Measurements from ENCODE around the gene ATP6AP1. TPM values are rescaled to one million over a fixed set of nuclear protein-coding genes. Genes with fewer than 3 reads are reported as not detected.

The ATP6AP1 gene
- total RNA-seq, 1 donor from 2014 or later = 78.3 TPM

DNA sequence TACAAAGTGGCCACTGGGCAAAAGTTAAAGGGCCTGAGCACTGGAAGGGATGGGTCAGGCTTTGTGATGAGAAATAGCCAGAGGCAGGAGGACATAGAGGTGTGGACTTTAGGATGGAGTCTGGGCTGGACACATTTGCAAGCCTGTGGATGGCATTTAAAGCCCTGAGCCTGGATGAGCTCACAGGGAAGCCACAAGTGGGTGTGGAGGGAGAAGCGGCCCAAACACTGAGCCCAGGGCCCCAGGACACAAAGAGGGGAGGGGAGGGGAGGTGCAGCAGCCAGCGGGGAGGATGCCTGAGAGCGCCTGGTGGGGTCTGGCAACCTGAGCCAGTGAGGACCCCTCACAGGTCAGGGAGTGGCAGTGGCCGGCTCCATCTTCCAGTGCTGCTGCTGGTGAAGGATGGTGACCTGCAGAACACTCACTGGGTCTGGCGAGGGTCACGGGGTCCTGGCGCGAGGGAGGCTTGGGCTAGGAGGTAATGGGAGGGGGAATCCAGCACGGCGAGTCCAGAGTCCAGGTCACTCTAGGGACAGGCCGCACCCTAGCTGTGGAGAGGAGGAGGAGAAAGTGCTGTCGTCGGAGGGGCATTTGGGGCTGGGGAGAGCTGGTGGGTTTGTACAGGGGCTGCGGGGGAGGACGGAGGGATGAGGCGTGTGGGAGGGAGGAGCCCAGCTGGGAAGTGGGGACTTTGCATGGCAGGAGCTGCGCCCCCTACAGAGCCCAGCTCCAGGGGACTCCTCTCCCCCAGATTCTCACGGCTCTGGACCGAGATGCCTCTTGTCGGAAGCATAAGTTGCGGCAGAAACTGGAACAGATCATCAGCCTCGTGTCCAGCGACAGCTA lies 43.6 kb downstream of the ATP6AP1 start:
- TF ChIP-seq, protein P1, sequence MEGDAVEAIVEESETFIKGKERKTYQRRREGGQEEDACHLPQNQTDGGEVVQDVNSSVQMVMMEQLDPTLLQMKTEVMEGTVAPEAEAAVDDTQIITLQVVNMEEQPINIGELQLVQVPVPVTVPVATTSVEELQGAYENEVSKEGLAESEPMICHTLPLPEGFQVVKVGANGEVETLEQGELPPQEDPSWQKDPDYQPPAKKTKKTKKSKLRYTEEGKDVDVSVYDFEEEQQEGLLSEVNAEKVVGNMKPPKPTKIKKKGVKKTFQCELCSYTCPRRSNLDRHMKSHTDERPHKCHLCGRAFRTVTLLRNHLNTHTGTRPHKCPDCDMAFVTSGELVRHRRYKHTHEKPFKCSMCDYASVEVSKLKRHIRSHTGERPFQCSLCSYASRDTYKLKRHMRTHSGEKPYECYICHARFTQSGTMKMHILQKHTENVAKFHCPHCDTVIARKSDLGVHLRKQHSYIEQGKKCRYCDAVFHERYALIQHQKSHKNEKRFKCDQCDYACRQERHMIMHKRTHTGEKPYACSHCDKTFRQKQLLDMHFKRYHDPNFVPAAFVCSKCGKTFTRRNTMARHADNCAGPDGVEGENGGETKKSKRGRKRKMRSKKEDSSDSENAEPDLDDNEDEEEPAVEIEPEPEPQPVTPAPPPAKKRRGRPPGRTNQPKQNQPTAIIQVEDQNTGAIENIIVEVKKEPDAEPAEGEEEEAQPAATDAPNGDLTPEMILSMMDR (IDR thresholded peaks at IDR 0.05; ENCODE audit: insufficient read depth, low read length, poor library complexity, severe bottlenecking) = no peak
- DNase-seq (ENCODE audit: low read depth) = no peak
- H3K27me3 ChIP-seq (ENCODE audit: control insufficient read depth, insufficient read depth, low read length) = no peaks in the 10 kb centered on the region
- H3K4me3 ChIP-seq (ENCODE audit: low read depth, low read length) = no peak overlapping the region
- H3K36me3 ChIP-seq (ENCODE audit: control insufficient read depth, insufficient read depth, low read length) = no peaks in the 10 kb centered on the region

DNA sequence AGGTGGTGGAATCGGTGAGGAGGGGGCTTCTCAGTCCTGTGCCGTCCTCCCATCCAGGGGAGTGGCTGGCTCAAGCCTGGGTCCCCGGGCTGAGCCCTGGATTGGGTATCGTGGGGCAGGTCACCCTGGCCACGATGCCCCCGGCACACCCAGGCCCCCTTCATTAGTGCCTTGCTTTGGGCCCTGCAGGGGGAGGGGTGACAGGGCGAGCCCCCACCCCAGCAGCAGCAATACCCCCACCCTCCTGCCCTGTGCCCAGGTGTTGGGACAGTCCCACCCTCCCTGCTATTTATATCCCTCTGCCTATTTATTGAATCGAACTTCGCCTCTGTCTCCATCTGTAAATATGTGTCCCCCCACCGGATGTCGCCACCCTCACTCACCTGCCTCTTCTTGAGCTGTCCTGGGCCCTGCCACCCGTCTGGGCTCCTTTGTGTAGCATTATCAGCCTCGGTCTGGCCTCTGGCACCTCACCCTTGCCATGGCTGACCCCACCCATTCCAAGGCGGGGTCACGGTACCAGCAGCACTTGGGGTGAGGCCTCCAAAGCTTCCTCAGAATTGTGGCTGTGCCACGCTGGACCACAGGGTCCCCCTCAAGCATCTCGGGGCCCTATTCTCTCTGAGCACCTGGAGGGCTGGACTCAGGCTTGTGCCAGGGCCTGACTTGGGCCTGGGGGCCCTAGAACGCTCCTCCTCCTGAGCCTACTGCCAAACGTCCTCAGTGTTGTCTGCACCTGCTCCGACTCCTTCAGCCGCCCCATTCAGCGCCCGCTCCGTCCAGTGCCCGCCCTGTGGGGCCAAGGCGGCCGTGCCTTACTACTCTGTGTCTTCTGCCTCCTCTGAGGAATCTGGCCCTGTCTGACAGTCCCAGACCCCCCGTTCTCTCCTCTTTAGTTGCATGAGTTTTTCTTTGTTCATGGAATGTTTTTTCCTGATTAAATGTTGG lies 44.5 kb downstream of the ATP6AP1 start:
- H3K36me3 ChIP-seq (ENCODE audit: control insufficient read depth, insufficient read depth, low read length) = no peaks in the 10 kb centered on the region
- no peak overlapping the region for H3K4me3 ChIP-seq (ENCODE audit: low read depth, low read length)
- H3K27me3 ChIP-seq (ENCODE audit: control insufficient read depth, insufficient read depth, low read length) = no peaks in the 10 kb centered on the region
- TF ChIP-seq, protein P1 (IDR thresholded peaks at IDR 0.05; ENCODE audit: insufficient read depth, low read length, poor library complexity, severe bottlenecking) = no peak
- no peak for DNase-seq (ENCODE audit: low read depth)

DNA sequence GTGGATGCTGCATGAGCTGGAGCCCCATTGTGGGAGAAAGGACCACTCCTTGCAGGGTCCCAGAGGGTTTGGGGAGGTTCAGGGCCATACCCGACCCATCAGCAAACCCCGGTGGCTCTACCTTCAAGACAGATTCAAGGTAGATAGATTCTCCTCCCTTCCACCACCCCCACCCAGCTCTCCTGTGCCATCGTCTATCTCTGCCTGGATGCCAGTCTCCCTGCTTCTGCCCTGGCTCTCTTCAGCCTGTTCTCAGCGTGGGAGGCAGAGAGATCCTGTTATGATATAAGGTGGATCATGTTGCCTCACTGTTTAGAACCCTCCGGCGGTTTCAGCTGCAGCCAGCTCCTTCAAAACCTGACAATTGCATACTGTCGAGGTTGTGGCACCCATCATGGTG lies 45.2 kb downstream of the ATP6AP1 start:
- no peaks in the 10 kb centered on the region for H3K27me3 ChIP-seq (ENCODE audit: control insufficient read depth, insufficient read depth, low read length)
- TF ChIP-seq, protein P1 (IDR thresholded peaks at IDR 0.05; ENCODE audit: insufficient read depth, low read length, poor library complexity, severe bottlenecking) = no peak
- no peak overlapping the region for H3K4me3 ChIP-seq (ENCODE audit: low read depth, low read length)
- no peaks in the 10 kb centered on the region for H3K36me3 ChIP-seq (ENCODE audit: control insufficient read depth, insufficient read depth, low read length)
- DNase-seq (ENCODE audit: low read depth) = no peak

DNA sequence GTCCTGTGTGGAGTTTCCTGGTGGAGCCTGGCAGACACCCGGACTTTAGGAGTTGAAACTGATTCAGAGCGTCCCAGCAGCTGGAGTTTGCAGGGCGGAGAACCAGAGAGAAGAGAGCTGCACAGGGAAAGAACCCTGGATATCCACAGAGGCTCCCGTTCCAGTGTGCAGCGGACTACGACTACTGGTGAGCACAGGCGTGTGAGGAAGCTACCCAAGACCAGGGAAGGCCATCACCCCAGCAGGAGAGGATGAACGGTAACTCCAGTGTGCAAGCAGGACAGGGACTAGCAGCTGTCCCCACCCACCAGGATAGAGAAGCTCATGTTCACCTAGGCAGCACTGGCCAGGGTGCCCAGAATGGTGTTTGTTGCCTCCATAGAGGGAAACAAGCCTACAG lies 48.3 kb downstream of the ATP6AP1 start:
- Histone ChIP-seq H3K4me3 (ENCODE audit: low read depth, low read length) (no peak overlapping the region), H3K36me3 (ENCODE audit: control insufficient read depth, insufficient read depth, low read length) (no peaks in the 10 kb centered on the region), H3K27me3 (ENCODE audit: control insufficient read depth, insufficient read depth, low read length) (no peaks in the 10 kb centered on the region)
- TF ChIP-seq, protein P1 (IDR thresholded peaks at IDR 0.05; ENCODE audit: insufficient read depth, low read length, poor library complexity, severe bottlenecking) = no peak
- no peak for DNase-seq (ENCODE audit: low read depth)

DNA sequence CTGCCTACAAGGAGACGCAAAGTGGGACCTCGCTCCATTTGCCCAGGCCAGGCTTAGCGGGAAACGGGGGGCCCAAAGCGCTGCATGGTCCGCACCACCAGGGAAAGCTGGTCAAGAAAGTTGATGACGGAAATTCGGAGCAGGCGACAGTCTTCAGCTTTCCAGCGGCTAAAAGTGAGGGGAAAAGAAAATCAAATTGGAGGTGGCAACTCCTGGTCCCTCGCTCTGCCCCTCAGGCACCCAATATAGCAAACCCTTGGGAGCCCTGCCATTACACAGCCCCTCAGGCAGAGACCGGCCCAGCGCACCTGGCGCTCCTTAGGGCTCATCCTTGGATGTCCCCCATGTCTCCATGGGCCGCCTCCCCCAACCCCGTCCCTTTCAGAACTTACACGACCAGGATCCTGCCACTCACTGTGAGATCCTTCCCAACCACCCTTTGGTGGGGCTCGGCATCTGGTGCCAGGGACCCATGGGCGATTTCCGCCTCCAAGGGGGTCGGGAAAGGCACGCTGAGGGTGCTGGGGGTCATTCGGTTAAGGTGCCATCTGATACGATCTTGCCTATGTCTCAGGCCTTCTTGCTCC lies 49.5 kb downstream of the ATP6AP1 start:
- H3K4me3 ChIP-seq (ENCODE audit: low read depth, low read length) = peak overlapping the region; percentile 48
- no peak for DNase-seq (ENCODE audit: low read depth)
- H3K27me3 ChIP-seq (ENCODE audit: control insufficient read depth, insufficient read depth, low read length) = no peaks in the 10 kb centered on the region
- H3K36me3 ChIP-seq (ENCODE audit: control insufficient read depth, insufficient read depth, low read length) = no peaks in the 10 kb centered on the region
- TF ChIP-seq, protein P1 (IDR thresholded peaks at IDR 0.05; ENCODE audit: insufficient read depth, low read length, poor library complexity, severe bottlenecking) = no peak

Measured in kidney epithelial cell (primary cell).